ENCODE measurements around the gene TRAPPC3L.

Gene TRAPPC3L

GRCh38 chr6:116531675-116532570 lies 13.6 kb downstream of the TRAPPC3L start:
- TF ChIP-seq, protein P1, sequence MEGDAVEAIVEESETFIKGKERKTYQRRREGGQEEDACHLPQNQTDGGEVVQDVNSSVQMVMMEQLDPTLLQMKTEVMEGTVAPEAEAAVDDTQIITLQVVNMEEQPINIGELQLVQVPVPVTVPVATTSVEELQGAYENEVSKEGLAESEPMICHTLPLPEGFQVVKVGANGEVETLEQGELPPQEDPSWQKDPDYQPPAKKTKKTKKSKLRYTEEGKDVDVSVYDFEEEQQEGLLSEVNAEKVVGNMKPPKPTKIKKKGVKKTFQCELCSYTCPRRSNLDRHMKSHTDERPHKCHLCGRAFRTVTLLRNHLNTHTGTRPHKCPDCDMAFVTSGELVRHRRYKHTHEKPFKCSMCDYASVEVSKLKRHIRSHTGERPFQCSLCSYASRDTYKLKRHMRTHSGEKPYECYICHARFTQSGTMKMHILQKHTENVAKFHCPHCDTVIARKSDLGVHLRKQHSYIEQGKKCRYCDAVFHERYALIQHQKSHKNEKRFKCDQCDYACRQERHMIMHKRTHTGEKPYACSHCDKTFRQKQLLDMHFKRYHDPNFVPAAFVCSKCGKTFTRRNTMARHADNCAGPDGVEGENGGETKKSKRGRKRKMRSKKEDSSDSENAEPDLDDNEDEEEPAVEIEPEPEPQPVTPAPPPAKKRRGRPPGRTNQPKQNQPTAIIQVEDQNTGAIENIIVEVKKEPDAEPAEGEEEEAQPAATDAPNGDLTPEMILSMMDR (IDR thresholded peaks at IDR 0.05; ENCODE audit: control insufficient read depth, extremely low read depth, insufficient read depth), result peak; percentile 54
- no peak overlapping the region for H3K4me3 ChIP-seq (ENCODE audit: low read depth, low read length)
- no peak for DNase-seq (ENCODE audit: low read depth)

GRCh38 chr6:116530436-116530835 lies 15.0 kb downstream of the TRAPPC3L start:
- H3K4me3 ChIP-seq (ENCODE audit: low read depth, low read length), result no peak overlapping the region
- no peak for DNase-seq (ENCODE audit: low read depth)
- TF ChIP-seq, protein P1 (IDR thresholded peaks at IDR 0.05; ENCODE audit: control insufficient read depth, extremely low read depth, insufficient read depth), result no peak

- TF ChIP-seq, protein P1 (IDR thresholded peaks at IDR 0.05; ENCODE audit: control insufficient read depth, extremely low read depth, insufficient read depth), result no peak
- no peak overlapping the region for H3K4me3 ChIP-seq (ENCODE audit: low read depth, low read length)
- no peak for DNase-seq (ENCODE audit: low read depth)
Measured at GRCh38 chr6:116529466-116530290, 15.8 kb downstream of the TRAPPC3L start.

DNA sequence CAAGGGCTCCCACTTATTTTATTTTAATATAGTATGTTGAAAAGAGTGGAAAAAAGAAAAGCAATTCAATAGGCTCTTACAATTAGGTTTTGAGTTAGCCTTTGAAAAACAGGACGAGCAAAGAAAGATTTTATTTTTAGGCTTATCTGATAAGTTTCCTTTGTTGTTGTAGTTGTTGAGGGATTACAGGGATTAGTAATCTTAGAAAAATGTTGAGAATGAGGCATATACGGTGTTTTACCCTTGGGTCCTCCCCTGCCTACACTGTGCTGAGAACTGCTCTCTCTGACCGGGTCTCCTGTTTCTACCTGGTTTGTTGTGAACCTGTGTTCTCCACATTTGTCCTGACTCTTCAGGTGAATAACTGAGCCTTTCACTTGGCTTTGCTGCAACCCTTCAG lies 16.7 kb downstream of the TRAPPC3L start:
- DNase-seq (ENCODE audit: low read depth), result no peak
- TF ChIP-seq, protein P1 (IDR thresholded peaks at IDR 0.05; ENCODE audit: control insufficient read depth, extremely low read depth, insufficient read depth), result no peak
- H3K4me3 ChIP-seq (ENCODE audit: low read depth, low read length), result no peak overlapping the region

DNA sequence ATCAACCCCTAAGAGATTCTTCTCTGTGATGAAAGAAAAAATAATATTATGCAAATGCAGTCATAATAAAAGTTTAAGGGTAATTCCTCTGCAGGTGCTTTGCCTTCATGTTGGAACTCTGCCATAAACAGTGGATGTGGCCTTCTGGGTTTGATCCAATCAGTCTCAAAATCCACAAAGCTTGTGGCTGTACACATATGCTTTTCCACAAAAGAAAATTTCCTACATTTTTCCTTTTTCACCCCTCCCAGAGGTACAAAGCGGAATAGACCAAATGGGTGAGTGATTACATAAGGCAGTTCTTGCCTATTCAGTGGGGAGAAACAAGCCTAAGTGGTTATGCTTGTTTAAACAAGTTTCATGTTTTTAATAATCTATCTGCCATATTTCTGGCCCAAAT lies 17.4 kb downstream of the TRAPPC3L start:
- H3K4me3 ChIP-seq (ENCODE audit: low read depth, low read length), result no peak overlapping the region
- DNase-seq (ENCODE audit: low read depth), result no peak
- TF ChIP-seq, protein P1 (IDR thresholded peaks at IDR 0.05; ENCODE audit: control insufficient read depth, extremely low read depth, insufficient read depth), result no peak

DNA sequence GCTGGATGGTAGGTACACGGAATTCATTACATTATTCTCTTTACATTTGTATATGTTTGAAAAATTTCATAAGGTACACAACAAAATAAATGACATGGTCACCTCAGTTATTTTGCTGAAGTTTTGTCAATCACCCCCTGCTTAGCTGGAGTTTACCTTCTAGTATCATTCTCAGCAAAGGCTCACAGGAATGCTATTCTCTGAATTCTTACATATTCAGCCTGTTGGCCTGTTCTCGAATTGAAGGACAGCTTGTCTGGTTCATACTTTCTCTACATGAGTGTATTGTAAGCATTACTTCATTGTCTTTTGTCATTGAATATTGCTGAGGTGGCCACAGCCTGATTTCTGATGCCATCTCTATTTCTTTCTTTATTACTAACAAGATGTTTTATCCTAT lies 21.2 kb downstream of the TRAPPC3L start:
- DNase-seq (ENCODE audit: low read depth), result no peak
- no peak overlapping the region for H3K4me3 ChIP-seq (ENCODE audit: low read depth, low read length)
- TF ChIP-seq, protein P1 (IDR thresholded peaks at IDR 0.05; ENCODE audit: control insufficient read depth, extremely low read depth, insufficient read depth), result no peak
